BJ (cell line): ENCODE data around the gene ALK. TPM values are rescaled to one million over a fixed set of nuclear protein-coding genes. Genes with fewer than 3 reads are reported as not detected.

Experiments
- CTCF ChIA-PET: fragments of 350-600 bp; formaldehyde crosslinking; extraction: SDS; loops from one replicate; lab custom pipeline; 2021; ENCODE audit warnings: antibody characterized with exemption, inconsistent platforms; lab: Yijun Ruan, JAX
- POLR2A ChIA-PET: fragments of 300-600 bp; sonication (Branson Sonifier 250); formaldehyde crosslinking; extraction: SDS; loops from one replicate; lab custom pipeline; 2021; ENCODE audit warnings: antibody characterized with exemption; lab: Charles Lee
- DNase-seq: peaks from one replicate; pipeline ENCODE4 v3.0.0-alpha.2; 2011; ENCODE audit warnings: low read depth
- H3K27me3 ChIP-seq: 2 replicates; pipeline ENCODE4 v1.6.0; 2011; ENCODE audit warnings: low read length; ENCODE audit not compliant: control insufficient read depth, insufficient read depth
- H3K36me3 ChIP-seq: 2 replicates; pipeline ENCODE4 v1.5.1; 2011; ENCODE audit warnings: low read length; ENCODE audit not compliant: control insufficient read depth, insufficient read depth
- H3K4me3 ChIP-seq: 2 replicates; pipeline ENCODE4 v1.5.1; 2011; ENCODE audit warnings: low read depth, mild to moderate bottlenecking, control low read depth, low read length
- polyA plus RNA-seq: library from polyadenylated mRNA; depleted of rRNA; stranded (reverse); fragments of >200 nt; gene quantifications from 2 replicates; pipeline ENCODE4 v1.2.3, GENCODE V29; 2011
- TF ChIP-seq, protein P1 (sequence below): IDR thresholded peaks from 2 replicates; pipeline ENCODE4 v1.5.1; 2011; ENCODE audit warnings: low read depth, mild to moderate bottlenecking, control low read depth, inconsistent platforms, low read length, moderate library complexity; ENCODE audit not compliant: insufficient read depth

ALK gene
- polyA plus RNA-seq, 1 experiment: not detected

DNA sequence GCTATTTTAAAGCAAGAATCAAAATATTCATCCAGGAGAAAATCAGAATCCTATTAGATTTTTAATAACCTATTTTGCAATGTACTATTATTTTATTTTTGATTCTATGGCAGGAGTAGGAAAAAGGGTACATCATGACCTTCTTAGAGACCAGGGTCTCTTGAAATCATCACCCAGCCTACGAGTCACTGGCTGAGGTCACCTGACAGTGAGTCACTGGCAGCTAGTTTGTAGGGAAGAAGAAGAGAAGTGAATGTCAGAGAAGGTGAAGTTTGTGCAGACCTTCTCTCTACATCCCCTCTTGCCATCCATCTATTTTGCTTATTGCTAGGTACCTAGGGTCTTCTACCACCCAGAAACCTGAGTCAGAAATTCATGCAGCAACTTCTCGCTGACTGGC is 144.2 kb downstream of the ALK start:
- ChIA-PET POLR2A (interaction anchor here (0.6 kb wide), 1 partner anchor 529 kb away, joined by 3 read pairs; no protein-coding TSS in a partner anchor), CTCF (no interaction called here)
- TF ChIP-seq, protein P1, sequence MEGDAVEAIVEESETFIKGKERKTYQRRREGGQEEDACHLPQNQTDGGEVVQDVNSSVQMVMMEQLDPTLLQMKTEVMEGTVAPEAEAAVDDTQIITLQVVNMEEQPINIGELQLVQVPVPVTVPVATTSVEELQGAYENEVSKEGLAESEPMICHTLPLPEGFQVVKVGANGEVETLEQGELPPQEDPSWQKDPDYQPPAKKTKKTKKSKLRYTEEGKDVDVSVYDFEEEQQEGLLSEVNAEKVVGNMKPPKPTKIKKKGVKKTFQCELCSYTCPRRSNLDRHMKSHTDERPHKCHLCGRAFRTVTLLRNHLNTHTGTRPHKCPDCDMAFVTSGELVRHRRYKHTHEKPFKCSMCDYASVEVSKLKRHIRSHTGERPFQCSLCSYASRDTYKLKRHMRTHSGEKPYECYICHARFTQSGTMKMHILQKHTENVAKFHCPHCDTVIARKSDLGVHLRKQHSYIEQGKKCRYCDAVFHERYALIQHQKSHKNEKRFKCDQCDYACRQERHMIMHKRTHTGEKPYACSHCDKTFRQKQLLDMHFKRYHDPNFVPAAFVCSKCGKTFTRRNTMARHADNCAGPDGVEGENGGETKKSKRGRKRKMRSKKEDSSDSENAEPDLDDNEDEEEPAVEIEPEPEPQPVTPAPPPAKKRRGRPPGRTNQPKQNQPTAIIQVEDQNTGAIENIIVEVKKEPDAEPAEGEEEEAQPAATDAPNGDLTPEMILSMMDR: no peak
- Histone ChIP-seq H3K36me3 (no peaks in the 10 kb centered on the region), H3K4me3 (no peak overlapping the region), H3K27me3 (no peaks in the 10 kb centered on the region)
- DNase-seq: no peak

DNA sequence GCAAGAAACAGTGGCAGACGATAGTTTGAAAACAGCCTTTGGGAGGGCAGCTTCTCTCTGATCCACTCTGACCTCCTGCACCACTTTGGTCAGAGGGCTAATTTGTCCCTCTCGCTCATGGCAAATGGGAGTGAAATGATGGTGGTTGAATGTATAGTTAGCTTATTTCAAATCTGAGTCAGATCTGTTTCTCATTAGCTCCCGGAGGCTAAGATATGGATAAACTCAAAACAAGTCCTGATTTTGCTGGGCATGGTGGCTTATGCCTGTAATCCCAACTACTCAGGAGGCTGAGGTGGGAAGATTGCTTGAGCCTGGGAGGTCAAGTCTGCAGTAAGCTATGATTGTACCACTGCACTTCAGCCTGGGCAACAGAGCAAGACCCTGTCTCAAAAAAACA is 145.0 kb downstream of the ALK start:
- TF ChIP-seq, protein P1: no peak
- Histone ChIP-seq H3K36me3 (no peaks in the 10 kb centered on the region), H3K4me3 (no peak overlapping the region), H3K27me3 (no peaks in the 10 kb centered on the region)
- DNase-seq: no peak
- ChIA-PET POLR2A (interaction anchor here (0.6 kb wide), 1 partner anchor 528 kb away, joined by 3 read pairs; no protein-coding TSS in a partner anchor), CTCF (no interaction called here)

DNA sequence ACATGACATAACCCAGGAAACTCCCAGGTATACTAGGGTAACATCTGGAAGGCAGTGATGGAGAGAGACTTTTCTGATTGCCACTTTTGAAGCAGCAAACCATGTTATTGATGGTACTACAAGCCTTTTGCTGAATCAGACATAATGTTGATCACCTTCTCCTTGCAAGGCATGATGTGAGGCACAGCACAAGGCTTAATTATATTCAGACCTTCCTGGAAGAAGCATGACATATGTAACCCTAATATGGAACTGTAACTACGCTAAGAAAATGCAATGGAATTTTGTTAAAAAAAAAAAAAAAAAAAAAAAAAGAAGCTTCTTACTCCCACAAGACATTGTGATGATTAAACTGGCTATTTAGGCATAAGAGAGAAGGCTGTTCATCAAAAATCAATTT is 145.4 kb downstream of the ALK start:
- DNase-seq: no peak
- Histone ChIP-seq H3K36me3 (no peaks in the 10 kb centered on the region), H3K27me3 (no peaks in the 10 kb centered on the region), H3K4me3 (no peak overlapping the region)
- ChIA-PET POLR2A (no interaction called here), CTCF (no interaction called here)
- TF ChIP-seq, protein P1: no peak

DNA sequence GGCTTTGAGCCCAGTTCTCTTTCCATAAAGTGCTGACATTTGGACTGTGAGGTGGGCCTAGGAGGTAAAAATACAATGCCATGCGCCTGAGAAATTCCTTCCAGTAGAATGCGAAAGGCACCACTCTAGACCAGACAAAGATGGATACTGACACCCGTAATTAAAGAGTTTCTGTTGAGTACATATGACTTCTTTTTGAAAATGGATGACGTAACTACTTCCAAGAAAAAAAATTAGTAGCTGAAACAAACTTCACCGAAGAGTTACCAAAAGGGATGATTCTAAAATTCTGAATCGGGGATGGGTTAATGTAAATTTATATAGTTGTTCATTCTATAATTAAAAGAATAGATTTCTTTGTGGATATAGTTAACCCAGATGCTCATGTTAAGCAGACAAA is 146.8 kb downstream of the ALK start:
- CTCF ChIA-PET: no interaction called here

DNA sequence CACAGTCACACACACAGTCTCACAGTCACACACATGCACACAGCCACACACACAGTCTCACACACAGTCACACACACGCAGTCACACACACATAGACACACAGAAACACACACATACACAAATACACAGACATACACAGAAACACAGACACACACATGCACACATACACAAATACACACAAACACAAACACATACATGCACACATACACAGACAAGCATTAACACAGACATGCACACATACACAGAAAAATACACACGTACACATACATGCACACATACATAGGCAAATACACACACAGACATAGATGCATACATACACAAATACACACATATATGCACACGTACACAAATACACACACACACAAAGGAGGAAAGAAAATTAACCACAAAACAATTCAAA is 150.5 kb downstream of the ALK start:
- TF ChIP-seq, protein P1: no peak
- H3K4me3 ChIP-seq: no peak overlapping the region
- ChIA-PET POLR2A (no interaction called here), CTCF (no interaction called here)
- DNase-seq: no peak
- no peaks in the 10 kb centered on the region for H3K36me3 ChIP-seq
- no peaks in the 10 kb centered on the region for H3K27me3 ChIP-seq

More for the DNA sequence above, 146.8 kb downstream of the ALK start:
- H3K27me3 ChIP-seq: no peaks in the 10 kb centered on the region
- no peak for DNase-seq
- POLR2A ChIA-PET: no interaction called here
- TF ChIP-seq, protein P1: no peak
- no peak overlapping the region for H3K4me3 ChIP-seq
- no peaks in the 10 kb centered on the region for H3K36me3 ChIP-seq
